ENCODE data around the gene PCDHA2.
A peak's percentile ranks its signal among the peaks of the same experiment; 100 is the strongest.
"Not testable (repeated sequence)": the region's sequence is repeated elsewhere in the genome, so short reads cannot be mapped to it uniquely, and the experiment has no call there.

PCDHA2 gene

GRCh38 chr5:140834439-140835008, 39.9 kb downstream of the PCDHA2 start:
- not testable (repeated sequence) for H3K4me1 ChIP-seq (ENCODE audit: control insufficient read depth in 2 of 2, insufficient read depth in 1 of 2, low read depth in 1 of 2, low read length in 2 of 2); DNase-seq (ENCODE audit: low spot score); H3K27me3 ChIP-seq (ENCODE audit: control insufficient read depth in 3 of 3, insufficient read depth in 3 of 3, low read depth in 1 of 3, low read length in 3 of 3); H2BK15ac ChIP-seq (ENCODE audit: low read length); H2BK5ac ChIP-seq (ENCODE audit: low read length); H3K18ac ChIP-seq (ENCODE audit: low read length); H3K4me3 ChIP-seq (ENCODE audit: low read length in 2 of 2); H3K79me1 ChIP-seq (ENCODE audit: low read depth, low read length); H3K23ac ChIP-seq (ENCODE audit: low read depth, low read length, poor library complexity); H3K4me2 ChIP-seq (ENCODE audit: insufficient read depth, low read length, poor library complexity, severe bottlenecking); H3K14ac ChIP-seq (ENCODE audit: low read length); H2AK5ac ChIP-seq (ENCODE audit: low read depth, low read length); H2AFZ ChIP-seq (ENCODE audit: low read length); H4K91ac ChIP-seq (ENCODE audit: low read depth, low read length, poor library complexity); H3K4ac ChIP-seq (ENCODE audit: low read length); H4K8ac ChIP-seq (ENCODE audit: low read depth, low read length); H3K27ac ChIP-seq (replicated peaks; ENCODE audit: low read length); H3K9ac ChIP-seq (ENCODE audit: low read depth, low read length, poor library complexity); H2BK120ac ChIP-seq (ENCODE audit: low read depth, low read length); H2BK12ac ChIP-seq (ENCODE audit: low read length)
- no CpG with 5 or more reads among the region's 38 CpGs for WGBS, 2 donors (ENCODE audit: extremely low coverage in 2 of 2, insufficient read length in 2 of 2, insufficient replicate concordance in 1 of 2)
- Histone ChIP-seq H3K9me3 (replicated peaks in 1 of 2; ENCODE audit: control insufficient read depth in 2 of 2, insufficient read depth in 1 of 2, low read depth in 1 of 2, low read length in 2 of 2) (peaks cover 16 to 74% of the 10 kb centered on the region in 2 donors), H3K36me3 (replicated peaks in 1 of 2; ENCODE audit: control insufficient read depth in 2 of 2, insufficient read depth in 2 of 2, low read length in 2 of 2) (peaks cover 12 to 51% of the 10 kb centered on the region in 2 donors)

DNA sequence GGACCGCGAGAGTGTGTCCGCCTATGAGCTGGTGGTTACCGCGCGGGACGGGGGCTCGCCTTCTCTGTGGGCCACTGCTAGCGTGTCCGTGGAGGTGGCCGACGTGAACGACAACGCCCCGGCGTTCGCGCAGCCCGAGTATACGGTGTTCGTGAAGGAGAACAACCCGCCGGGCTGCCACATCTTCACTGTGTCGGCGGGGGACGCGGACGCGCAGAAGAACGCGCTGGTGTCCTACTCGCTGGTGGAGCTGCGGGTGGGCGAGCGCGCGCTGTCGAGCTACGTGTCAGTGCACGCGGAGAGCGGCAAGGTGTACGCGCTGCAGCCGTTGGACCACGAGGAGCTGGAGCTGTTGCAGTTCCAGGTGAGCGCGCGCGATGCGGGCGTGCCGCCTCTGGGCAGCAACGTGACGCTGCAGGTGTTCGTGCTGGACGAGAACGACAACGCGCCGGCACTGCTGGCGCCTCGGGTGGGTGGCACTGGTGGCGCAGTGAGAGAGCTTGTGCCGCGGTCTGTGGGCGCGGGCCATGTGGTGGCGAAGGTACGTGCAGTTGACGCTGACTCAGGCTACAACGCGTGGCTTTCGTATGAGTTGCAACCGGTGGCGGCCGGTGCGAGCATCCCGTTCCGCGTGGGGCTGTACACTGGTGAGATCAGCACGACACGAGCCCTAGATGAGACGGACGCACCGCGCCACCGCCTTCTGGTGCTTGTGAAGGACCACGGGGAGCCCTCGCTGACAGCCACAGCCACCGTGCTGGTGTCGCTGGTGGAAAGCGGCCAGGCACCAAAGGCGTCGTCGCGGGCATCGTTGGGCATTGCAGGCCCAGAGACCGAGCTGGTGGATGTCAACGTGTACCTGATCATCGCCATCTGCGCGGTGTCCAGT, 41.2 kb downstream of the PCDHA2 start:
- Histone ChIP-seq H2BK5ac (ENCODE audit: low read length) (no peak overlapping the region), H3K27ac (replicated peaks; ENCODE audit: low read length) (no peak overlapping the region), H3K4me2 (ENCODE audit: insufficient read depth, low read length, poor library complexity, severe bottlenecking) (no peak overlapping the region), H3K4me1 (ENCODE audit: control insufficient read depth in 2 of 2, insufficient read depth in 1 of 2, low read depth in 1 of 2, low read length in 2 of 2) (no peaks in the 10 kb centered on the region), H3K79me1 (ENCODE audit: low read depth, low read length) (peaks cover 3% of the 10 kb centered on the region), H4K91ac (ENCODE audit: low read depth, low read length, poor library complexity) (no peak overlapping the region), H3K27me3 (ENCODE audit: control insufficient read depth in 3 of 3, insufficient read depth in 3 of 3, low read depth in 1 of 3, low read length in 3 of 3) (no peaks in the 10 kb centered on the region), H2BK15ac (ENCODE audit: low read length) (no peak overlapping the region), H3K9ac (ENCODE audit: low read depth, low read length, poor library complexity) (no peak overlapping the region), H2BK120ac (ENCODE audit: low read depth, low read length) (no peak overlapping the region), H3K18ac (ENCODE audit: low read length) (no peak overlapping the region), H3K9me3 (replicated peaks in 1 of 2; ENCODE audit: control insufficient read depth in 2 of 2, insufficient read depth in 1 of 2, low read depth in 1 of 2, low read length in 2 of 2) (peaks cover 10 to 70% of the 10 kb centered on the region in 2 donors), H4K8ac (ENCODE audit: low read depth, low read length) (no peak overlapping the region), H3K4ac (ENCODE audit: low read length) (no peak overlapping the region), H3K36me3 (replicated peaks in 1 of 2; ENCODE audit: control insufficient read depth in 2 of 2, insufficient read depth in 2 of 2, low read length in 2 of 2) (peaks cover 10 to 48% of the 10 kb centered on the region in 2 donors), H2AK5ac (ENCODE audit: low read depth, low read length) (no peak overlapping the region), H3K4me3 (ENCODE audit: low read length in 2 of 2) (peak overlapping the region in 1 of 2 donors; percentile 68), H2BK12ac (ENCODE audit: low read length) (peak overlapping the region; percentile 22), H3K23ac (ENCODE audit: low read depth, low read length, poor library complexity) (peak overlapping the region; percentile 95), H3K14ac (ENCODE audit: low read length) (peak overlapping the region; percentile 56), H2AFZ (ENCODE audit: low read length) (no peak overlapping the region)
- WGBS, 2 donors (ENCODE audit: extremely low coverage in 2 of 2, insufficient read length in 2 of 2, insufficient replicate concordance in 1 of 2), result no CpG with 5 or more reads among the region's 103 CpGs
- DNase-seq (ENCODE audit: low spot score), result no peak

DNA sequence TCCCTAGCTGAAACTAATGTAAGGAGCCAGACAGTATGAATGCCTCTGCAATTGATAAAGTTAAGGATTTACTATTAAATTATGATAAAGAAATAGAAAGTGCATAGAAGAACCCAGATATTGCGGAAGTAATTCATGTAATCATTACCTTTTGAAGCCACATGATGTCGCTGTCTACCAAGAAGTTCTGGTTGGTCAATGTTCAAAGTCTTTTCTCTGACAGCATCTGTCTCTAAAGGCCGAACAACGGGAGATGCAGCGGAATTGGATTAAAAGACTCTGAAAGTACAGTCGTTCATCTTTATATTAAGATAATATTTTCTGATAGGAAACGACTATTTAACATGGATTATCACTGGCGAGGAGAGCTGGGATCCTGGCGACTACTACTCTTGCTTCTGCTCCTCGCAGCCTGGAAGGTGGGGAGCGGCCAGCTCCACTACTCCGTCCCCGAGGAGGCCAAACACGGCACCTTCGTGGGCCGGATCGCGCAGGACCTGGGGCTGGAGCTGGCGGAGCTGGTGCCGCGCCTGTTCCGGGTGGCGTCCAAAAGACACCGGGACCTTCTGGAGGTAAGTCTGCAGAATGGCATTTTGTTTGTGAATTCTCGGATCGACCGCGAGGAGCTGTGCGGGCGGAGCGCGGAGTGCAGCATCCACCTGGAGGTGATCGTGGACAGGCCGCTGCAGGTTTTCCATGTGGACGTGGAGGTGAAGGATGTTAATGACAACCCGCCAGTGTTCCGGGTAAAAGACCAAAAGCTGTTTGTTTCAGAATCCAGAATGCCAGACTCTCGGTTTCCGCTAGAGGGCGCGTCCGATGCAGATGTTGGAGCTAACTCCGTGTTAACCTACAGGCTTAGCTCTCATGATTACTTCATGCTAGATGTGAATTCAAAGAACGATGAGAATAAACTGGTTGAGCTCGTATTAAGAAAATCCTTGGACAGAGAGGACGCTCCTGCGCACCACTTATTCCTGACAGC, 46.6 kb downstream of the PCDHA2 start, which contains the start of gene PCDHA8:
TSS of gene PCDHA8 (plus strand) at position 210 of the 985 bp plus-strand sequence. CDS start at position 345, 135 bp downstream.
- Histone ChIP-seq H3K36me3 (replicated peaks in 1 of 2; ENCODE audit: control insufficient read depth in 2 of 2, insufficient read depth in 2 of 2, low read length in 2 of 2) (peaks cover under 1 to 21% of the 10 kb centered on the region in 2 donors), H3K4ac (ENCODE audit: low read length) (no peak within 1 kb of the TSS), H3K79me1 (ENCODE audit: low read depth, low read length) (peaks cover under 1% of the 10 kb centered on the region), H3K27me3 (ENCODE audit: control insufficient read depth in 3 of 3, insufficient read depth in 3 of 3, low read depth in 1 of 3, low read length in 3 of 3) (no peaks in the 10 kb centered on the region), H2AFZ (ENCODE audit: low read length) (no peak within 1 kb of the TSS), H2BK15ac (ENCODE audit: low read length) (no peak within 1 kb of the TSS), H3K14ac (ENCODE audit: low read length) (no peak within 1 kb of the TSS), H4K91ac (ENCODE audit: low read depth, low read length, poor library complexity) (no peak within 1 kb of the TSS), H4K8ac (ENCODE audit: low read depth, low read length) (no peak within 1 kb of the TSS), H3K9ac (ENCODE audit: low read depth, low read length, poor library complexity) (no peak within 1 kb of the TSS), H2BK12ac (ENCODE audit: low read length) (no peak within 1 kb of the TSS), H3K23ac (ENCODE audit: low read depth, low read length, poor library complexity) (no peak within 1 kb of the TSS), H3K4me2 (ENCODE audit: insufficient read depth, low read length, poor library complexity, severe bottlenecking) (no peak within 1 kb of the TSS), H2BK120ac (ENCODE audit: low read depth, low read length) (no peak within 1 kb of the TSS), H3K27ac (replicated peaks; ENCODE audit: low read length) (no peak within 1 kb of the TSS), H3K18ac (ENCODE audit: low read length) (no peak within 1 kb of the TSS), H2AK5ac (ENCODE audit: low read depth, low read length) (no peak within 1 kb of the TSS), H3K4me1 (ENCODE audit: control insufficient read depth in 2 of 2, insufficient read depth in 1 of 2, low read depth in 1 of 2, low read length in 2 of 2) (no peaks in the 10 kb centered on the region), H2BK5ac (ENCODE audit: low read length) (no peak within 1 kb of the TSS), H3K9me3 (replicated peaks in 1 of 2; ENCODE audit: control insufficient read depth in 2 of 2, insufficient read depth in 1 of 2, low read depth in 1 of 2, low read length in 2 of 2) (peaks cover 4 to 53% of the 10 kb centered on the region in 2 donors), H3K4me3 (ENCODE audit: low read length in 2 of 2) (peak within 1 kb of the TSS; percentile 35 to 63)
- DNase-seq (ENCODE audit: low spot score), result no peak
- WGBS, 2 donors (ENCODE audit: extremely low coverage in 2 of 2, insufficient read length in 2 of 2, insufficient replicate concordance in 1 of 2), result no CpG with 5 or more reads among the region's 47 CpGs
